ENCODE results near the gene PDE4B.

PDE4B gene

GRCh38 chr1:65890201-65890843 lies 97.6 kb downstream of the PDE4B start:
- DNase-seq, result no peak

DNA sequence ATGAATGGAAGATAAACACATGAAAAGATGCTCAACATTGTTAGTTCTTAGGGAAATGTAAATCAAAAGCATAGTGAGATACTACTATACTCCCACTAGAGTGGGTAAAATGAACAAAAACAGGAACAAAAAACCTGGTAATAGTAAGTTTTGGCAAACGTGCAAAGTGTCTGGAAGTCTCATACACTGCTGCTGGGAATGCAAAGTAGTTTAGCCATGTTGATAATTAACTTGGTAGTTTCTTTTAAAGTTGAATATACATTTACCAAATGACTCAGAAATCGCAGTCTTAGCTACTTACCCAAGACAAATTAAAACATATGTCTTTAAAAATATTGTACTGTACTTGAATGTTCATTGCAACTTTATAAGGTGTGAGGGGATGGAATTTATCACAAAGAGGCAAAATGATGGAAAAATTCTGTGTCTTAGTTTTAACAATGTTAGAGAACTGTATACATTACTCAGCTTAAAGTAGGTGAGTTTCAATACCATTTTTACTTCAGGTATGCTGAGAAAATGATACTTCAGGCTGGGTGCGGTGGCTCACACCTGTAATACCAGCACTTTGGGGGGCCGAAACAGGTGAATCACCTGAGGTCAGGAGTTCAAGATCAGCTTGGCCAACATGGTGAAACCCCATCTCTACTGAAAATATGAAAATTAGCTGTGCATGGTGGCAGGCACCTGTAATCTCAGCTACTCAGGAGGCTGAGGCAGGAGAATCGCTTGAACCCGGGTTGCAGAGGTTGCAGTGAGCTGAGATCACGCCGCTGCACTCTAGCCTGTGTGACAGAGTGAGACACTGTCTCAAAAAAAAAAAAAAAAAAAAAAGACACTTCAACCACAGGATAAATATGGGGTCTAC lies 102.3 kb downstream of the PDE4B start:
- no peak for DNase-seq

DNA sequence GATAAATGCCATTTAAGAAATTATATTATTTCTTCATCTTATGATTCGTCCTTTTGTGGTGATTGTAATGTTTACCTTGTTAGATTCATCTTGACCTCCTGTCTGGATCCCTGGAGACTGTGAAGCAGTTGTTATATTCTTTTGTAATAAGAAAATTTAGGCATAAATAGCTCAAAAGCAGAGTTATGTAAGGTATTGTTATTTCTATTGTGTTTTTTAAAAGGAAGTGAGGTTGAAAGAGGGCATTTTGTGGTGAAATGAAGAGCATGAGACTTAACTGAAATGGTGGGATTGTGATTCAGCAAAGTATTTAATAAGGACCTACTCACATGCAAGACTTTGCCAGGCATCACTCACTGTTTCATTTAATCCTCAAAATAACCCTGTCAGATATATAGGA lies 104.0 kb downstream of the PDE4B start:
- no peak for DNase-seq

DNA sequence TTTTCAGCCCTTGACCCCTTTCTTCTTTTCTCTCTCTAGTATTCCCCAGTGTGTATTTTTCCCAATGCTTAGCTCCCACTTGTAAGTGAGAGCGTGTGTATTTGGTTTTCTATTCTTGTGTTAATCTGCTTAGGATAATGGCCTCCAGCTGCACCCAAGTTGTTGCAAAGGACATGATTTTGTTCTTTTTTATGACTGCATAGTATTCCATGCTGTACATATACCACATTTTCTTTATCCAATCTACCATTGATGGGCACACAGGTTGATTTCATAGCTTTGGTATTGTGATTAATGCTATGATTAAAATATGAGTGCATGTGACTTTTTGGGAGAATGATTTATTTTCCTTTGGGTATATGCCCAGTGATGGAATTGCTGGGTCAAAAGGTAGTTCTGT lies 104.8 kb downstream of the PDE4B start:
- DNase-seq, result no peak

- DNase-seq, result no peak
These were observed 112.0 kb downstream of the PDE4B start for GRCh38 chr1:65904681-65905083.

- DNase-seq, result no peak
These were observed 117.7 kb downstream of the PDE4B start for GRCh38 chr1:65910432-65910831.

DNA sequence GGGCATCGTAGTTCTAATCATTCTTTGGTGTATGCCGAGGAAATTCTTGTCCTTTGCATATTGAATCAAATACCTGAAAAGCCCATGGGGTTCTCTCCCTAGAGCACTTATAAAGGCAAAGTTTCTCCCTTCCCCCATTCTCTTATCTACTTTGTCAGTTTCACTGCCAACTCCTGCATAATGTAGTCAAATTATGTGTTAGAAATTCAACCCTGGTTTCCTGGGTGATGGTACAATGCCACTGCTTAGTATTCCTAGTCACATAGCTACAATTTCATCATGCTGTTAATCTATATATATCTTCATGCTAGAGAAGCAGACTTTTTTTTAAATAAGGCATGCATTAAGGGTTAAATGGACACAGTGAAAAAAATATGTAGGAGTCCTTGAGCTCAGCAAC lies 119.0 kb downstream of the PDE4B start:
- DNase-seq, result no peak

DNA sequence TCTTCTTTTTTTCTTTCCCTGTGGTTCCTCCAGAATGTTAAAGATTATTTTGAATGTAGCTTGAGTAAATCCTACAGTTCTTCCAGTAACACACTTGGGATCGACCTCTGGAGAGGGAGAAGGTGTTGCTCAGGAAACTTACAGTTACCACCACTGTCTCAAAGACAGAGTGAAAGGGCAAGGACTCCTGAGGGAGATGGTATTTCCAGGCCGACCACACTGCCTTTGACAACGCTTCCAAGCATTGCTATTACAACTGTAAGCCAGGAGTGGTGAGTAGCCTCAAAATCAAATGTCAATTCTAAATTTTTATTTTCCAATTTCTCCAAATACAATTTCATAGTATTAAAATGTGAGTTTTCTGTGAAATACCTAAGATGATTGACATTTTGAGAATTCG lies 125.9 kb downstream of the PDE4B start:
- DNase-seq, result no peak

DNA sequence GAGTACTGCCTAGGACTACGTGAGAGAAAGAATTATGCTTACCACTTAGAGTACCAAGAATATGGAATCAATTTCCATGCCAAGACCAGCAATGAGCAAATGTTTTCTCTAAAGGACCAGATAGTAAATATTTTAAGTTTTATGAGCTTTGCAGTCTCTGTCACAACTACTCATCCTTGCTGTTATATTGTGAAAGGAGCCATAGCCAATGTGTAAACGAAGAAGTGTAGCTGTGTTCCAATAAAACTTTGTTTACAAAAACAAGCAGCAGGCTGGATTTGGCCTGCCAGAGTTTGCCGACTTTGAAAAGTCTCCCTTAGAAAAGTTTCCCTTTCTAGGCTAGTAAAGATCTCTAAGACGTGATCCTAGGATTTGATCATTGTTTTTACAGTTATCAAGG lies 128.8 kb downstream of the PDE4B start:
- DNase-seq, result no peak

- DNase-seq, result no peak
These were observed 131.8 kb downstream of the PDE4B start for GRCh38 chr1:65924471-65924870.

GRCh38 chr1:65938506-65938905 lies 145.8 kb downstream of the PDE4B start:
- DNase-seq, result no peak

DNA sequence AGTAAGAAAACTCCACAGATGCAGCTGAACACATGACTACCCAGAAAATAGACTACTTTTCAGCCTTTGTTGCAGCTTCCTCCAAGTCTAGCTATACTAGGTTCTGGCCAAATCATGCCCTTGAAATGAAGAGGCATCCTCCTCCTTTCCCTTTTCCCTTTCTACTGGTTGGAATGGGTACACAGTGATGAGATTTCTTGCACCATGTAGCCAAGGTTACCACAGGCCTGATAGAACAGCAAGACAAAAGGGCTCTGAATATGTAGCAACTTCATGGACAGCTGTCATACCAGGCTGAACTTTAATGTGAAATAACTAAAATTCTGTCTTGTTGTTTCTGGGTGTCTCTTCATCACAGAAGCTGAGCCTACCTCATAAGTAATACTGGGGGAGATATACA lies 146.5 kb downstream of the PDE4B start:
- no peak for DNase-seq

DNA sequence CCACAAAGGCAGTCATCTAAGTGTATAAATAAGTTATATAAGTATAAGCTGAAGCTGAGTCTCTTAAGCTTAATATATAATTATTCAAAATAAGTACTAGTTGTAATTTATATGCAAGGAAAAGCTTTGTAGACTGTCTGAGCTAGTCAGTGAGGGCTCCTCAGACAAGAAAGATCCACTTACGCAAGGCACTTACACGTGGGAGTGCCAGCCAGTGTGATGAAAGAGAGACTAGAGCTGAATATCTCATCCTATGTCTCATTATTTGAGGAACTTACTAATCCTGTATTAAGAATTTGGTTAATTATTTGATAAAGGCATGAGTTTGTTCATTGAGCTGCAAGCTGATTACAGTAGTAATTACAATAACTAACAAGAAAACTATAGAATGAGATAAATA lies 146.9 kb downstream of the PDE4B start:
- DNase-seq, result no peak

DNA sequence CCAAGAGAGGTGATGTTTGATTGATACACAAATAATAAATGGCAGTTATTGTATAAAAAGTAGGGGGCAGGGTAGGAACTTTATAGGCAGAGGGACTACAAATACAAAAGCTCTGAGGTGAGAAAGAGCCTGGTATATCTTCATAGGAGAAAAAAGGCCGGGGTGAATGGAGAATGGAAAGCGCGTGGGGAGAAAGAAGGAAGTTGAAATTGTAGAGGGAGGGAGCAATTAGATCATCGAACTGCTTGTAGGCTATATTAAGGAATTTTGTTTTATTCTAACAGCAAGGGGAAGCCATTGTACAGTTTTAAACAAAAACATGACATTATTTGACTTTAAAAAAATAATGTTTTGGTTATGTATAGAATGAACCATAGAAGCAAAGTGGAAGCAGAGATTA lies 147.4 kb downstream of the PDE4B start:
- DNase-seq, result no peak

DNA sequence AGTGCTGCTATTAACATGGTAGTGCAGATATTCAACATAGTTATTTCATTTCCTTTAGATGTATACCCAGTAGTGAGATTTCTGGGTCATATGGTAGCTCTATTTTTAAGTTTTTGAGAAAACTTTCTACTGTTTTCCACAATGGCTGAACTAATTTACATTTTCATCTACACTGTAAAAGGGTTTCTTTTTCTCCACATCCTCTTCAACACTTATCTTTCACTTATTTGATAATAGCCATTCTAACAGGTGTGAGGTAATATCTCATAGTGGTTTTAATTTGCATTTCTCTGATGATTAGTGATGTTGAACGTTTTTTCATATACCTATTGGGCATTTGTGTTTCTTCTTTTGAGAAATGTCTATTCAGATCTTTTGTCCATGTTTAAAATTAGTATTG lies 149.8 kb downstream of the PDE4B start:
- DNase-seq, result no peak

DNA sequence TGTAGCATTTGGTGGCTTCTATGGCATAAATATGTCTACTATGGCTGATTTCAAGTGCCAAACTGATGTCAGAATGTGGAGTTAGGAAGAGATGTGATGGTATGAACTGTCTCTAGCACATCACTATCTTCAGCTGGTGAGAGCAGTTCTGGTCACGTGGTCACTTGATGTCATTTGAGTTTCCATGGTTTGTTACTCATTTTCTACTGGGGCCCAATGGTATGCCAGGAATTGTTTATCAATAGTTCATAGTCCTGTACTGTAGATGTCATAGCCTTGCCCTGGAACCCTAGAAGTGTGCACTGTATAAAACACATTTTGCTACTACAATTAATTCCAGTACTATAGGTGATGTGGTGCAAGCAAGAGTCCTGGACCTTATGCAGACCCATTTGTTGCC lies 153.7 kb downstream of the PDE4B start:
- no peak for DNase-seq

- no peak for DNase-seq
These were observed 154.3 kb downstream of the PDE4B start for GRCh38 chr1:65946960-65947359.

DNA sequence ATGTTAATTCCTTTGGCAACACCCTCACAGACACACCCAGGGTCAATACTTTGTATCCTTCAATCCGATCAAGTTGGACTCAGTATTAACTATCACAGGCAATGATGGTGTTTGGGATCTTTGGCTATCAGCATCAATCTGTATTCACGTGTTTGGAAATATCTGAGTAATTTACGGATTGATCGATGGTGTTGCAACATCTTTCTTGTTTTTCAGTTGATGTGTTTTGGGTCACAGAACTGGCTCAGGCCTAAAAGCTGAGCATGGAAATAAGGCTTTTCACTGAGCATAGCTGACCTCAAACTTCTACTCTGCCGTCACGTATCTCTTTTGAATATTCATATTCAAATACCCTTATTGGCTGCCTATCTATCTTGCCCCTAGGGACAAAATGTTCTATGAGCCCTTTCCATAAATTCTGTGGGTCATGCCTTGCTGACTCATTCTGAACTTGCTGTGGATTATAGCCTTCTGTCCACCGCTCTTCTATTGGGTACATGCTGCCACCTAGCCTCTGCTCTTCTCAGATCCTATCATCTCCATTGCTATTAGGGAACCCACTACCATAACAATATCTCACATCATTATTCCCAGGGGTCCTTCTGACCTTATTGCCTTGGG lies 156.0 kb downstream of the PDE4B start:
- no peak for DNase-seq

GRCh38 chr1:65949230-65949626 lies 156.5 kb downstream of the PDE4B start:
- no peak for DNase-seq

DNA sequence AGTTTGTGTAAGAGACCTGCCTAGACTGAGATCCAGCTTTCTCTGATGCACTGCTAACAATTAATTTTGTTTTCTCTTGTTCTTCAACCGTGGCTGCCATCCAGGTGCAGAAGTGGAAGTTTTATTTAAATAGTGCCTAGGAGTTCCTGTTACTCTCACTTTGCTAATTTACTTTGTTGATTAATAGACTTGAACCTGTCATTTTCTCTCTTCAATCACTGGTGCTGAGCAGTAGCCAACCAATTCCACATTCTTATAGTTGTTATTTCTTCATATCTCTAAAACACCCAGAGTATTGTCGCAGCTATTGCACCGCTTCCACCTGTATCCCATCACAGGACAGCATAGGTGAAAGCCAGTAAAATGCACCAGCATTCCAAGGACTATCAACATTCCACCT lies 157.2 kb downstream of the PDE4B start:
- DNase-seq, result no peak

DNA sequence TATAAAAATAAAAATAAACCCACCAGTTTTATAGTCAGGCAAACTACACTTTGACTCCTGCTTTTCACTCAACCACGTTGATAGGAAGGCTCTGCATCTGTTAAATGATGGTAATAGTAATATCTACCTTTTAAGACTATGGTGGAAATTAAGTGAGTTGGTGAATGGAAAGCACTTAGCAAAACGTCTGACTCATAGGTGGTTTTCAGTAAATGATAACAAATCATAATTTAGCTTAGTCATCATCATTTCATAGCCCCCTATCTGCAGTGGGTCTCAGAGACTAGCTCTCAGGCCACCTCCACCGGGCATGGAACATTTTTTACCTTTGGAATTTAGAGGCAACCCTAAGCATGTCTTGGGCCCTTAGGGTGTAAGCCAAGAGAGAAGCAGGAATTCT lies 160.0 kb downstream of the PDE4B start:
- no peak for DNase-seq

- no peak for DNase-seq
These were observed 160.5 kb downstream of the PDE4B start for GRCh38 chr1:65953170-65953569.

DNA sequence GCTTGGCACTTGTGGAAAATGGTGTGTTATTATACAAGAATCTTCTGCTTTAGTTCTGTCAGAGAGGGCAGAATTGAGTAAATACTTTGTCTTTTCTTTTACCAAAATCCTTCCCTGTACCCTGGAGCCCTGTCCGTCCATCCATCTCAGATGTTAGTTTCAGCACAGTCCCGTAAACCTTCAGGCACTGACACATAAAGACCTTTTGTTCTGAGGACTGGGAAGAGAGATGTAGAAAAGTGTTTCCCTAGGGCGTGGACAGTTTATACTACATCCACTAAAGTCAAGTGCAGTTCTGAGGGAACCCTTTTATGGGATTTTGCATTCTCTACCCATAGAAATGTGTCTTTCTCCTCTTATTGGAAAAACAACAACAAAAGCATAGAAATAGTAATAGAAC lies 162.4 kb downstream of the PDE4B start:
- no peak for DNase-seq

DNA sequence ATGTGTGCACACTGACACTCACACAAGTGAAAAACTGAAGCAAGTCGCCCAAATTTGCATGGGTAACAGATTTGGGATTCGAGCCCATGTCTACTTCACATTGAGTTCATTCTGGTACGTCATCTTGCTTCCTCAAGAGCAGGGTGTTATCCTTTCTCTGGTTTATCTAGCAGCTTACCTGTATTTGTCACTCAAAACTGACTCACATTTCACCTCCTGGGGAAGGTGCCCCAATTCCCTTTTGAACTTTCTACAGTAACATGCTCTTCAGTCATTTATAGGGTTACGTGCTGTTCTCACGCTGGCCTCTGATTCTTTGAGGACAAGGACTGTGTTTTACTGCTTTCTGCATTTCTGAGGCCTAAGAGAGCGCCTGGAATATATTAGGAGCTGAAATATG lies 162.8 kb downstream of the PDE4B start:
- DNase-seq, result no peak

Measured in bone marrow (tissue), 2 donors.